SK-N-SH treated with all-trans-retinoic acid at 6 μM for 48 hours (cell line): ENCODE measurements around the gene MMP27.

Experiments
- TCF4 ChIP-seq: fragments of 250-450 bp; sonication (Bioruptor Pico); IDR thresholded peaks from 2 replicates; pipeline ENCODE4 v1.8.0; 2021; ENCODE audit warnings: mild to moderate bottlenecking, moderate library complexity, borderline replicate concordance
- ZFP30 ChIP-seq: fragments of 450-650 bp; formaldehyde crosslinking; IDR thresholded peaks from 2 replicates; pipeline ENCODE4 v1.5.0; 2022; ENCODE audit warnings: mild to moderate bottlenecking, moderate library complexity
- ZNF8 ChIP-seq: fragments of 450-650 bp; formaldehyde crosslinking; IDR thresholded peaks from 2 replicates; pipeline ENCODE4 v1.5.0; 2020; ENCODE audit warnings: mild to moderate bottlenecking, moderate library complexity
- TF ChIP-seq, protein P1 (sequence below): fragments of 250-450 bp; sonication (Bioruptor Pico); IDR thresholded peaks from 2 replicates; pipeline ENCODE4 v1.8.0; 2021; ENCODE audit warnings: low read depth, mild to moderate bottlenecking, moderate library complexity, borderline replicate concordance

GRCh38 chr11:102680945-102681344 is 24.6 kb downstream of the MMP27 start:
- TF ChIP-seq TCF4 = no peak
- TF ChIP-seq, protein P1, sequence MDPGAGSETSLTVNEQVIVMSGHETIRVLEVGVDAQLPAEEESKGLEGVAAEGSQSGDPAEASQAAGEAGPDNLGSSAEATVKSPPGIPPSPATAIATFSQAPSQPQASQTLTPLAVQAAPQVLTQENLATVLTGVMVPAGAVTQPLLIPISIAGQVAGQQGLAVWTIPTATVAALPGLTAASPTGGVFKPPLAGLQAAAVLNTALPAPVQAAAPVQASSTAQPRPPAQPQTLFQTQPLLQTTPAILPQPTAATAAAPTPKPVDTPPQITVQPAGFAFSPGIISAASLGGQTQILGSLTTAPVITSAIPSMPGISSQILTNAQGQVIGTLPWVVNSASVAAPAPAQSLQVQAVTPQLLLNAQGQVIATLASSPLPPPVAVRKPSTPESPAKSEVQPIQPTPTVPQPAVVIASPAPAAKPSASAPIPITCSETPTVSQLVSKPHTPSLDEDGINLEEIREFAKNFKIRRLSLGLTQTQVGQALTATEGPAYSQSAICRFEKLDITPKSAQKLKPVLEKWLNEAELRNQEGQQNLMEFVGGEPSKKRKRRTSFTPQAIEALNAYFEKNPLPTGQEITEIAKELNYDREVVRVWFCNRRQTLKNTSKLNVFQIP (CRISPR knock-in tag) = no peak
- TF ChIP-seq ZFP30 (CRISPR knock-in tag) = no peak
- TF ChIP-seq ZNF8 (CRISPR knock-in tag) = no peak
